HG03139 (cell line): ENCODE results near the gene SPINDOC.
A peak's percentile ranks its signal among the peaks of the same experiment; 100 is the strongest.
"Not testable (repeated sequence)": the region's sequence is repeated elsewhere in the genome, so short reads cannot be mapped to it uniquely, and the experiment has no call there.

ENCODE experiments used
- ATAC-seq: cut with Tn5 transposase; IDR thresholded peaks from one replicate; pipeline ENCODE4 v1.9.1; 2021; ENCODE audit not compliant: unreplicated experiment

The SPINDOC gene

DNA sequence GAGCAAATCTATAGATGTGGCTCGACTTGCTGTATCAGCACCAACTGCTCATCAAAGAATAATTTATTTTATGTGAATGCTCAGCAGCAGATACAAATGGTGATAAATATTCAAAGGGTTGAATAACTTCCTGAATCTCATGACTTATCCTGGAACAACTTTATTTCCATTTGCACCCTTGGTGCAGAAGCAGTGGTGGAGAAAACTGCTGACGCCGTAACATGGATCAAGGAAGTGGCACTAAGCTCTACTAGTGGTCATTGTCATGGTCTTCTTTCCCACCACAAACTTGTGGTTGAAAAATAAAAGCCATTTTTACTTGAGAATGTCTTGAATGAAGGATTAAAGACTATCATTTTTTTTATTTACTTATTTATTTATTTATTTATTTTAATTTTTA, 40.2 kb downstream of the SPINDOC start:
- no peak for ATAC-seq

DNA sequence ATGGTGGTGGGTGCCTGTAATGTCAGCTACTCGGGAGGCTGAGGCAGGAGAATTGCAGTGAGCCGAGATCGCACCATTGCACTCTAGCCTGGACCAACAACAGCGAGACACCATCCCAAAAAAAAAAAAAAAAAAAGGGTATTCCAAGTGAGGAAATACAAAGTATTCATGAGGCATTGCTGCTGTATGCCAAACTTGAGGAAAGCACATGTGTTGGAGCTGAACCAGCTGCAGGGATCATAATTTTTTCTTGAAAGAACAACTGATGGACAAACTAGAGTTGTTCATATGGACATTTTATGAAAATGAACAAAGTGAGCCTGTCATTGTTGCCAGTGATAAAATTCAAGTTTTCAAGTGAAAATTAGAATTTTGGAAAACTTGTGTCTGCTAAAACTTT, 41.4 kb downstream of the SPINDOC start:
- ATAC-seq, result no peak

DNA sequence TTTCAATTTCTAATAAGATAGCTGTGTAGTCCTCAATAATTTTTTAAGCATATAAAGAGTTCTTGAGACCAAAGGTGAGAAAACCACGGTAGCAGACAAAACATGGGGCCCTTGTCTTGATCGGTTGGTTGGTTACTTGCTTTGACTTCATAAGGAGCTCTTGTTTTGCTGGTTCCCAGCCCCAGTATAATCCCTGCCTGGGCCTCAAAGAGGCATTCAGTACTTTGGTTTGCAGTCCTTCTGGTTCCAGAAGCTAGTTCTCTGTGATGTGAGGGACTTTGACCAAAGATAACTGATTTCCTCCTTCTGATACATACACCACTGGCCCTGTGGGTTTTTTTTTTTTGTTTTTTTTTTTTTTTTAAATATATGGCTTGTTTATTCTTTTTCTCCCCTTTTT, 42.7 kb downstream of the SPINDOC start:
- ATAC-seq, result no peak

DNA sequence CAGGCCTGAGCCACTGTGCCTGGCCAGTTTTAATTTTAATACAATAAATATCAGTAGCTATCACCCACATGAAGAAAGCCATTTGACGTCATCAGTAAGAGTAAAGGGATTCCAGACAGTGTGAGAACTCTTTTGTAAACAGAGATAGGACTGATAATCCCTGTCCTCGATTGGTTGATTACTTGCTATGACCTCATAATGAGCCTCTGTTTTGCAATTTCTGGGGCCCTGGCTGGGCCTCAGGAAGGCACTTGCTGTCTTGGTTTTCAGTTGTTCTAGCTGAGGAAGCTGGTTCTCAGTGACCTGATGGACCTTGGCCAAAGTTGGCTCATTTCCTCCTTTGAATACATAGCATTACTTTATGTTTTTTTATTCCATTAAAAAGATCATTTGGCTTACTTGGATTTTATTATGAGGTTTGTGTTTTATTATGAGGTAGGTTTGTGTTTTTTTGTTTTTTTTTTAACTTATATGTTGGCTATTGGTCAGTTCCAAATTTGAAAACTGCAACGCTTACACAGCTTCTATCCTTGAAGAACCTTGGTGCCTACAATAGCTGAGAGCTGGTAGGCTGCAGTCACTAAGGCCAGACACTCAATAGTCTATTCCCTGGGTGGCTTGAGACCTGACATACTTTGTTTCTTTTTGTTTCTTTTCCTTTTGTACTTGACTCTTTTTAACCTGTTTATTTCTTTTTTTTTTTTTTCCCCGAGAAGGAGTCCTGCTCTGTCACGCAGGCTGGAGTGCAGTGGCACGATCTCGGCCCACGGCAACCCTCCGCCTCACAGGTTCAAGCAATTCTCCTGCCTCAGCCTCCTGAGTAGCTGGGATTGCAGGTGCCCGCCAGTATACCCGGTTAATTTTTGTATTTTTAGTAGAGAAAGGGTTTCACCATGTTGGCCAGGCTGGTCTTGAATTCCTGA, 45.6 kb downstream of the SPINDOC start:
- ATAC-seq, result no peak

DNA sequence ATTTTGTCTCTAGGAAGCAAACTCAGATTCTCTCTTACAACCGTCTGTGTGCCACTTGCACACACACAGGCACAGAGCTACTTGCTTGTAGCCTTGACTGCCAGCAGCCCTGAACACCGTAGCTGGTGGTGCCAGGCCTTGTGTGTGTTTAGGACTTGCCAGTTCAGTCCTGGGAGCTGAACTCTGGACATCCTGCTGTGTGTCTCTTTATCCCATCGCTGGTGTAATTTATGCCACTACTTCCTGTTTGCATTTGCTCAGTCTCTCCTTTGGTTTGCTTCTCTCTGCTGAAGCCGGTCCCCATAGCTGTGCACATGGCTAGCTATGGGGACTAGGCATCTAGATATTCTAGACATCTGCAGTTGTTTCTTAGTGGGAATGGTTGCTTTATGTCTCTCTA, 49.7 kb downstream of the SPINDOC start:
- ATAC-seq, result no peak

DNA sequence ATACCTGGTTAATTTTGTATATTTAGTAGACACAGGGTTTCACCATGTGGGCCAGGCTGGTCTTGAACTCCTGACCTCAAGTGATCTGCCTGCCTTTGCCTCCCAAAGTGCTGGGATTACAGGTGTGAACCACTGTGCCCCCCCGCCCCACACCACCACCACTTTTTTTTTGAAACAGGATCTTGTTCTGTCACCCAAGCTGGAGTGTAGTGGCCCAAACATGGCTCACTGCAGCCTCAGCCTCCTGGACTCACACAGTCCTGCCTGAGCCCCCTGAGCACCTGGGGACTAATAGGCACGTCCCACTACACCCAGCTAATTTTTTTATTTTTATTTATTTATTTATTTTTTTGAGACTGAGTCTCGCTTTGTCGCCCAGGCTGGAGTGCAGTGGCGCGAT, 50.4 kb downstream of the SPINDOC start:
- ATAC-seq, result not testable (repeated sequence)

DNA sequence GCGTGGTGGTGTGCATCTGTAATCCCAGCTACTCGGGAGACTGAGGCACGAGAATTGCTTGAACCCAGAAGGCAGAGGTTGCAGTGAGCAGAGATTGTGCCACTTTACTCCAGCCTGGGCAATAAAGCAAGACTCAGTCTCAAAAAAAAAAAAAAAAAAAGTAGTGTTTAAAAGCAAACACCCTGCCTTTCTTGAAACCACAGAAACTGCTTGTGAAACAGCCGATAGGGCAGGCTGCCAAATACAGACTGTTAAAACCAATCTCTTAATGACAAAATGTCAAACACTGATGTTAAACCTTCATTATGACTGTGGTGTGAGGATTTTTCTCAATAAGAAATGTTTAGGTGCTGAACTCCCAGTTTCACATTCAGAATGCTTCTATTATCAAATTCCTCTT, 53.0 kb downstream of the SPINDOC start:
- ATAC-seq, result no peak

DNA sequence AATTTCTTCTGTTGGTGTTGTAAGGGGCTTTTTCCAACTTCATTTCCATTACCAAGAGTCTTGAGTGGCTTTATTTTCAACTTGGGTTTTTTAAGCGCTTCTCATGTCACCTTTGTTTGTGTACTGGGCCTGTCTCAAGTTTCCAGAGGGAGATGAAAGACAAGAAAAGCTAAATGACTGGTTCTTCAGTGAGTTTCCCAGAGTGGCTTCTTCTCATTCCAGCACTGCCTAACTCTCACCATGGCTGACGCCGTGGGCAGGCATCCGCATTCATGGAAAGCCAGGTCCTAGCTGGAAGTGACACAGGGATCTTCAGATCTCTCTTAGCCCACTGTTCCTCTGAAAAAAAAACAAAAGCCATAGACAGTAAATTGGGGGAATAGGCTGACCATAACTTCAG, 54.3 kb downstream of the SPINDOC start:
- ATAC-seq, result no peak

DNA sequence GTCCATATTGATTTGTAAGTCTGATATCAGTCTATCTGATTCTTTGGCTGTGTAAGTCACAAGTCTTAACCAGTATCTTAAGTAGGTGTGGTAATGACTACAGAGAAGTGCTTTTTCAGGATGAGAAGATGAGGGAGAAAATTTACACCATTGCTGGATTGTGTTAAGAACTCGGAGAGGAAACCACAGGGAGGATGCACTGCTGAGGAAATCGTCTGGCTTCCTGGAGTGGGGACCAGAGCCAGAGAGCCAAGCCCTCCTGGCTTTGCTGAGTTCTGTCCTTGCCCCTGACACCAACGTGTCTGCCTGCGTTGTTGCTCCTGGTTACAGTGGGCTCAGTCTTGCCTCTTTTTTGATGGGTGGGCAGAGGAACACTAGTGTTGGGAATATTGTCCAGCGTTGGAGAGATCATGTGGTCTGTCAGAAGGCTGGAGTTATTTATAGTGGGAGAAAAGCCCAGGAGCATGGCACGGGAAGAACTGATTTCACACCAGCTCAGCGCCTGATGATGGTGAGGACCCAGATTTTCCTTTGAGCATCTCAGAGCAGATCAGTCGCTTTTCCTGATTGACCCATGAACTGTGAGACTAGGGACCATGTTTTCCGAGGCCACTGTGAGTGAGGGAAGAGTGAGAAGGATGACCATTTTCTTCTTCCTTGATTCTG, 55.3 kb downstream of the SPINDOC start:
- no peak for ATAC-seq

DNA sequence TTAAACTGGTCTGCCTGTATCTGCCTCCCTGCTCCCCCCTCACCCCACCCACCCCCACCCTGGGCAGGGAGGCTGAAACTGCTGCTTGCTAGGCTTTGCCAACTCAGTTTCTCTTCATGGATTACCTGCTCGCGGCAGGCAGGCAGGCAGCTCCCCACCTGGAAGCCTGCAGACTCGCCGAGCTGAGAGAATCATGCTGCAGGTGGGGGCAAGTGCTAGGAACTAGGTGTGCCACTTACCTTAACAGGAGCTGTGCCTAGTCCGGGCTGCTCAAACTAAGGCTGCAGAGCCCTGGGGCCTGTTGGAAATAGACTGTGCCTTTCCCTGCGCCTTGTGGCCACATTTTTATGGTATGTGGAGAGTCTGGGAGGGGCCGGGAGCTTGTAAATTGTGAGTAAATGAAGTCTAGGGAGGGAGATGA, 55.9 kb downstream of the SPINDOC start:
- ATAC-seq, result no peak

DNA sequence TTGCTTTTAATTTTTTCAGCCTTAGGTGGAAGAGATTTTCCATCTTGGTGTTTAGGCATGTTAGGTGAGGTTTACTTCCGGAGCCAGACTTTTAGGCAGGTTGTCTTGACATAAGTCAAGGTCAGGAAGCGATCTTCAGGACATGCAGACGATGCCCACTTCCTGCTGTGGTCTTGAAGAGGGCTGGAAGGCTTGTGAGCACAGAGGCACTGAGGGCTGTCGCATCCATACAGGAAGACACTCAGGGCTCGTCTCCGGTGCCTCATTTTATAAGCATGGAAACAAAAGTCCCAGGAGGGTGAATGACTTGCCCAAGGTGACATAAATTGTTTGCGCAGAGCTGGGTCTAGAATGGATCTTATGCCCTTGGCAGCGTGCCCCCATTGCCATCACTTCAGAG, 56.4 kb downstream of the SPINDOC start:
- ATAC-seq, result no peak

DNA sequence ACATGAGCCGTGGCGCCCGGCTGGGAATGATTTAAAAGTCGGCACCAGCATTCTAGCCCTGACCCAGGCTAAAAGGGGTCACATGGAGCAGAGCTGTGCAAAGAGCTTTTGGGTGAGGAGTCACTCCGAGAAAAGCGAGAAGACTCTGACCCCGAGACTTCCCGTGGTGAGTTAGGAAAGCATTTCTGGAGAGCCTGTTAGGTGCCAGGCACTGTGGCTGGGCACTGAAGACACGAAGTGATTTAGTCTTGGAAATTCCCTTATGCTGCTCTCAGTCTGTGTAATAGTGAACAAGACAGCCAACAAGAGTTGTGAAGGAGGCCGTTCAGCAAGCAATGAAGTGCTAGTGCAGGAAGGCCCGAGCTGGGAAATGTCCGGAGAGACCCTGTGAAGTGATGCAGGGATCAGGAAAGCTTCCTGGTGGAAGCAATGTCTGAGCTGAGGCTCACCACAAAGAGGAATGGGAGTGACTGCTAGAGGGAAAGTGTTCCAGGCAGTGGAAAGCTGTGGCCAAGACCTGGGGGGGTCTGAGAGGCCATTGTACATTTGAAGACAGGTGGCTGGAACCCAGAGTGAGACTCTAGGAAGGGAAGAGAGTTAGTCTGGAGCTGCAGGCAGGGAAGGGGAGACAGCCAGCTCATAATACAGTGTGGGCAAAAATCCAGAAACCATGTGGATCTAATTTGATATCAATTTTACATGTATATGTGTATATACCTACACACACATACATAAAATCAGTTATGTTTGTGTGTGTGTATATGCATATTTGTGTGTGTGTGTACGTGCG, 57.3 kb downstream of the SPINDOC start:
- no peak for ATAC-seq

DNA sequence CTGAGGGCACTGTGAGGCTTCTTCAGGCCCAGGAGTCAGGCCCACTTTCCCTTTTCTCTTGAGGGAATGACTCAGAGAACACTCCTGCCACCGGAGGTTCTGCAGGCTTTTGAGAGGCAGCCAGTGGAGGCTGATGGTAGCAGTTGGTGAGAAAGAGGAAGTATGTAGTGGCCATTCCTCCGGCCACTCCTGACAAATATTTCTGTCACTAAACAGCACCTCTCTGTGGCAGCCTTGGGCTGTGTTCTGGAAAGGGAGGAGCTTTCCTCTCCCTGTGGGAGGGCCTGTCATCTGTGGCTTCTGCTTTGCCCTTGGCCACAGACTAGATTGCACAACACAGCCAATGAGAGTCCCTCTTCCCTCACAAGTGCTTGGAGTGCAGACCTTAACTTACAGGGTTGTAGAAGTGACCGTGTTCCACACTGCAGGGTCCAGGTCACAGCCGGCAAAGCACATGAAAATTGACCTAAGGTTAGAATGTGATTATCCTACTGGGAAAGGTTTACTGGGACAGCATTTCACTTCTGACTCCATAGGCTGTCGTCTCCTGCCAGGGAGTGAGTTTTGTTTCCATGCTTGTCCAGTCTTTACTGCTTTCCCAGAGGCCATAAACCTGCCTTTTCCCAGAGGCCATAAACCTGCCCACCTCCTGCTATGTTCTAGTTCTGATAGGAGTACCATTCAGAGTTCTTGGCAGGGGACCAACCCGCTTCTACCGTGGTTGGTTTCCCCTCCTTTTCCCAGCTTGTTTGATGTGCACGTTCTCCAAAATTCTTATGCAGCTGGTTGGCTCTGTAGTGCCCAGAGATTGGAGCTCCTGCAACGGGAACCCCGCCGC, 58.9 kb downstream of the SPINDOC start:
- ATAC-seq, result peak; percentile 91

DNA sequence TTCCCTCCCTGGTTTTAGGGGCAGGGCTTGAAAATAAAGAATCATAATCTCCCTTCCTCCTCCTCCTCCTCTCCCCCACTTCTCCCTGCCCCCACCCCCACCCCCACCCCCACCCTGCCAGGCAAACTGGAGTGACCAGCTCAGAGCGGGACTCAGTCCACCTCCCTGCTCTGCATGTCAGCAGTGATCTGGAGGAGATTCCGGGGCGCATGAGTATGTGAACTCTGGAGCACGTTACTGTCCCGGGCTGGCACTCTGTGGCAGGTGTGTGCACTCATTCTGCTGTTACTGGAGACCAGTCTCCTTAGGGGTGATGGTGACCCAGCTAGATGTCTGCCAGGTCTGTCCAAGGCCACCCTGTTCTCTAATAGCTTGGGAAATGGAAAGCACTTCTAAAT, 59.5 kb downstream of the SPINDOC start:
- ATAC-seq, result no peak

DNA sequence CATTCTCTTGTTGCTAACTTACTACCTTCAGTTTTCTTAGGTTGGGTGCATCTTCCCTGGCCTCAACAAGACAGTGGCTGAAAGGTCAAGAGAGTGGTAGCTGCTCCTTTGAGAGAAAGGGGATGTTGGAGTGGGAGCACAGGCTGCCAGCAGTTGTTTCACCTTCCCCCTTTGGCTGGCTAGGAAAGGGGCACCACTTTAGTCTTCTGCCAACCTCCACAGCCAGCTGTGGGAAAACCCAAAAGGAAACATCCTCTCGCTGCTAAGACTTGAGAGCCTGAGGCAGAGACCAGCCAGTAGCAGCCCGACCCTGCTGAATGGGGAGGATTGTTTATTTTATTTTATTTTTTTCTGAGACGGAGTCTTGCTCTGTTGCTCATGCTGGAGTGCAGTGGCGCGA, 60.1 kb downstream of the SPINDOC start:
- ATAC-seq, result no peak

DNA sequence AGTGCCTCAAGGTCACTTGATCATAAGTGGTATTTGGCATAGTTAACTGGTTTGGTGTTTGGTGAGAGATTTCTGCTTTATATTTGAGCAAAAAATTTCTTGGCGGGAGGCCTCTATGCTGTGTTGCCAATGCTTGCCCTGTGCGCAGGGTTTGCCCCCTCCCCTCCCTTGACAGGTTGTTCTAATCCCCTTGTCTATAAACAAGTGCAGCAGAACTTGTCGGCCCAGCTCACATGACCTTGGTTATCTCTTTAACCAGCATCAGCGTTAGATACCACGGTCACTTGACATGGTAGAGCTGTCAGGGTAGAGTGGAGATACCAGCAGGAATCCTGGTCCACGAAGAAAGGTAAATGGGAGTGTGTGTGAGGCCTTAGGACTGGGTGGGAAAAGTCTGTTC, 61.3 kb downstream of the SPINDOC start:
- ATAC-seq, result no peak

DNA sequence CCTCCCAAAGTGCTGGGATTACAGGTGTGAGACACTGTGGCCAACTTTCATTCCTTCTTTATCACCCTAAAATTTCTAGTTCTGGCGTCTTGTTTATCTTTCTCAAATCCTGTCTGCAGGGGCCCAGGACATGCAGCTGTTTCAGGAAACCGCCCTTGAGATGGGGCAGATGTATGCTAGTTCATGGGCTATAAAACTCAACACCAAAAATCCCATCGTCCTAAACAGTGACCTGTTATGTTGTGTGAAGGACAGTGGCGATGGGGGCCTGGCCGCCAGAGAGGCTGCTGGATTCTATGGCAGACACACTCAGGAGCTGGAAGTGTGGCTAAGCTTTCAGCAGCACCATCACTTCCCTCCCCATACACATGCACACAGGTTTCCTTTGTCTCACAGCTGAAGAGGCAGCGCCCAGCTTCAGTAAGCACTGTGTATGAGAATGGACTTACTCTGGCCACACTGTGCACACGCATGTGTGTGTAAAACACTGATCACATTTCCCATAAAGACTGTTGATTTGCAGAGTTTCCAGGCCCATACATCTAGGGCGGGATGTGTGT, 62.3 kb downstream of the SPINDOC start:
- ATAC-seq, result no peak

DNA sequence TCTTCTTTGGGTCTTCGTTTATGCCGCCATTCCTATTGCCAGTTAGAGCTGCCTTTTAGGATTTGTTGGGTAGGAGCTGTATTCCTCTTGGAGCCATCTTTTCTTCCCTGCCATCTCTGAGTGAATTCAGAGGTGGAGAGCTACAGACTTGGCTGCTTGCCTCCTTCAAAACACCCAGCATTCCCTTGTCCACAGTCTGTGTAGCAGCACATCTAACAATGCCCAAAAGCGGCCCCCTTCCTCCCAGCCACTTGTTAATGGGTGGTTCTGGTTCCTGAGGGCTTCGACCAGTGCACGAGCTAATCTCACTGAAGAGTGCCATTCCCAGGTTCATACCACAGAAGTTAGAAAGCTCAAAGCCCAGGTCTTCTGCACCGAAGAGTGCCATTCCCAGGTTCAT, 63.4 kb downstream of the SPINDOC start:
- ATAC-seq, result no peak
